Activated T-cell treated with anti-CD3 and anti-CD28 coated beads for 1 hour (primary cell): Measurements from ENCODE around the gene UBR4.
"Not testable (repeated sequence)": the region's sequence is repeated elsewhere in the genome, so short reads cannot be mapped to it uniquely, and the experiment has no call there.

Source experiments
- DNase-seq: peaks from one replicate; pipeline ENCODE4 v3.0.0-alpha.2; 2020; ENCODE audit warnings: low read depth

UBR4 gene

GRCh38 chr1:19220080-19220846, 10.2 kb upstream of the UBR4 start:
- DNase-seq = no peak

DNA sequence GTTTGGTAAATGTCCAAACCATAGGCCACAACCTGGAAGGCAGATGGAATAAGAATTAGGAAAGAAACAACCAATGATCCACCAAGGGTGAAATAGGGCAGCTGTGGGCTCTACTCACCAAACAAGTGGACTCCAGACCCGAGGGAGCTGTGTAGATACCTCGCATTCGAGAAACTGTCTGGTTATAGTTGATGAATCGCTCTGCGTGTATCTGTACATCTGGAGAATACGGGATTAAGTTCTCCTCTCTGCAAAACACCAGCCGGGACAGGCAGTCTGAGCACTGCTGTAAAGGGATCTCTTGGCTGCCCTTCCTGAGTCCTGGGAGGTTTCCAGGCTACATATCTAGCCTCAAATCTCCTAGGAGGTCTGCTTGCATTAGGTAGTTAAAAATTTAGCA, 9.4 kb upstream of the UBR4 start:
- DNase-seq = no peak

DNA sequence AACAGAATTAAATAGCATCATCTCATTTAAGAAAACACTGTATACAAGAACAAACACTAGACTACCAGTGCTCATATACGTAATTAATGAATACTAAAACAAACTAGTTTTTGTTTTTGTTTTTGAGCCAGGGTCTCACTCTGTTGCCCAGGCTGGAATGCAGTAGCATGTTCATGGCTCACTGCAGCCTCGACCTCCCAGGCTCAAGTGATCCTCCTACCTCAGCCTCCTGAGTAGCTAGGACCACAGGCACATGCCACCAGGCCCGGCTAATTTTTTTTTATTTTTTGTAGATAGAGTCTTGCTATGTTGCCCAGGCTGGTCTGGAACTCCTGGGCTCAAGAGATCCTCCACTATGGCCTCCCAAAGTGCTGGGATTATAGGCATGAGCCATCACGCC, 6.5 kb upstream of the UBR4 start:
- DNase-seq = not testable (repeated sequence)

- DNase-seq = no peak
These were observed 3.5 kb upstream of the UBR4 start for GRCh38 chr1:19213580-19213979.

DNA sequence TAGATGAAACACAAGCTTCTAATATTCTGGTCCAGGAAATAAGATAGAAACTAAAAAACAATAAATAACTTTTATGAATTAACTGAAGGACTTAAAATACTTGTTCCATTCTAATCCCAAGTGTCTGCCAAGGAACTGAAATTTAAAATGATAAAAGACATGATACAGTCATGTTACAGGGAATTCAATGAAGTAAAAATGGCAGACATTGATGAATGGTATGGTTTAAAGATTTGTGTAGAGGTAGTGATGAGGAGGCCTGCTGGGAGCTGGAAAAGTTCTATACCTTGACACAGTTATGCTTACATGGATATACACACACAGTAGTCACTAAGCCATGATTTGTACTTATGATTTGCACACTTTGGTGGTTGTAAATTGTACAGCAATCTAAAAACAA, 2.1 kb upstream of the UBR4 start:
- no peak for DNase-seq

DNA sequence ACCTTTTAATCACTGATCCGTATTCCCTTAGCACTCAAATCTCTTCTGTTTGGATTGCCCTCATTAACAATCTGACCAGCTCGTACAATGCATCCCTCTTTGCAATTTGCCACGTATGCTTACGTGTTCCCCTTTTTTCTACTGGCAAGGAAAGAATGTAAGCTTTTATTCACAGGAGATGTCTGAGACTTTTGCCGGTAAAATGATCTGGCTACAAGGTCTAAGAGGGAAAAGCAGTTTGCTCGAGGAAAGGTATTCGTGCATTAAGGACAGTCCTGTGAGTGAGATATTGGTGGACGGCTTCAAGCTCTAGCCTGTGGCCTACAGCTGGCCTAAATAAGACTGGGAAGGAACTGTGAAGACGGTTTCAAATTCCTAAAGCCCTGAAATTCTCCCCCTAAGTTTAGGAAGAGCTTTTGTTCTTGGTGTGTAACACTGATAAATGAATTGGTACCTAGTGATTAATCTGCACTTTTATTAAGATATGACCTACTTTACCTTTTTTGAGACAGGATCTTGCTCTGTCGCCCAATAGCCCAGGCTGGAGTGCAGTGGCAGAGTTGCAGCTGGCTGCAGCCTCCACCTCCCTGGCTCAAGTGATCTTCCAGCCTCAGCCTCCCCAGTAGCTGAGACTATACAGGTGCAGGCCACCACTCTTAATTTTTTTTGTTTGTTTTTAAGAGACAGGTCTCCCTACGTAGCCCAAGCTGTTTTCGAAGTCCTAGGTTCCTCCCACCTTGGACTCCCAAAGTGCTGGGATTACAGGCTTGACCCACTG, 895 bp upstream of the UBR4 start:
- DNase-seq = no peak

- no peak for DNase-seq
These were observed 552 bp downstream of the UBR4 start for GRCh38 chr1:19209439-19209989.

DNA sequence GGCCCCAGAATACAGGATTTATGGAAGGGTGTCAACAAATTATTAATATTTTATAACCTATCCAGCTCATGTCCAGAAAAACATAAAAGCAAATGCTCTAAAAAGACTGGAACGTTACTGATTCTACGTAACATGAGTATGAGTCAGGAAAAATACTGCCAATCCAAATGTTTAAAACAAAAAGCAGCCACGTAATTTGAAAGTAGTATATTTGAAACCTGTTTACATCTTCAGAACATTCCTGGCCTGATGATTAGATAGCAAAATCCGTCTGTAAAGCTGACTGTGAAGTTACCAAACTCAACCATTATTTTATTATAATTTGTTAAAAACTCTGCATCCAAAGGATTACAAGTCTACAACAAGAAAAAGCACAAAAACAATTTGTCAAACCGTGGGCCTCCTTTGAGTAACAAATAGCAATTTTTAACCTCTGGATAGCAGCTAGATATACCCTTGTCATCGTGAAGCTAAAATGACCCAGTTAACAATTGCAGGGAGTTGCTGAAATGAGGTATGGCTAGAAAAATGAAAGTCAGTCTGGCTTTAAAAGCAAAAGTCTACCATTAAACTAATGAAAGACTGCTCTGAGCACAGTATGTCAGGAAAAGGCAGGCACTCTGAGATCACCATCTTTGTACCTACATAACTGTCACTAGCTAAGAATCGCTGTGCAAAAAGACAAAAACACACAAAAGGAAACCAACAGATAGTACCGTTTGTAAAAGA, 1.2 kb downstream of the UBR4 start:
- no peak for DNase-seq

- DNase-seq = no peak
These were observed 3.1 kb downstream of the UBR4 start for GRCh38 chr1:19206947-19207346.

DNA sequence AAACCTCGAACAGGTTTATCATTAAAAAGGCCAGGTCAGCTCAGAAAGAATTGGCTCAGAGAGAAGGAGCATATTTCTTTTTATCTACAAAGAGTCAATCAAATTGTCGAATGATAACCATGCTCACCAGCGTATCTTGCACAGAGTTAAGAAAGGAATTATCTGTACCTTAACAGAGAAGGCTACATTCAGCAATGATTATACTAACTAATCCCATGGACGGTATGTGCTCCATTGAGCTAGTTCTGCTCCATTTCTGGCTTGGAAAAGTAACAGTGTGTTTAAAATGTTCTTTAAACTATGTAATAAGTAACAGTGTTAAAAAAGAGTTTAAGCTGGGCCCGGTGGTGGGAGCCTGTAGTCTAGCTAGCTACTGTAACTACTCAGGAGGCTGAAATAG, 4.2 kb downstream of the UBR4 start:
- no peak for DNase-seq

DNA sequence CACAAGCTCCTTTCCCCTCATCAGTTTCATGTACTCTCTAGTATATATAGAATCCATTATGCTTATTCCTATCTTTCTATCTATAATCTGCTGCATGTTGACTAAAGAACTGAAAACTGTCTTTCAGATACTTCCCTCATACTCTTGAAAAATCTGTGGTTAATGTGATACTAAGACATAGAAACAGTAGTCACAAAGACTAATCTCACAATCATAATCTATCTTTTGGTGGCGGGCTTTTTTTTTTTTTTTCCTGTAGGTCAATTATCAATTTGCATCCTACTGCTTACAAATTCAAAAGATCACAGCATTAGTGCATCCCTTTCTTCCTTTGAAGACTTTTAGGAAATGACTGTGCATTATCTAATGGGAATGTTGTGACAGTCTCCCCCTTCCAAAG, 4.7 kb downstream of the UBR4 start:
- no peak for DNase-seq

DNA sequence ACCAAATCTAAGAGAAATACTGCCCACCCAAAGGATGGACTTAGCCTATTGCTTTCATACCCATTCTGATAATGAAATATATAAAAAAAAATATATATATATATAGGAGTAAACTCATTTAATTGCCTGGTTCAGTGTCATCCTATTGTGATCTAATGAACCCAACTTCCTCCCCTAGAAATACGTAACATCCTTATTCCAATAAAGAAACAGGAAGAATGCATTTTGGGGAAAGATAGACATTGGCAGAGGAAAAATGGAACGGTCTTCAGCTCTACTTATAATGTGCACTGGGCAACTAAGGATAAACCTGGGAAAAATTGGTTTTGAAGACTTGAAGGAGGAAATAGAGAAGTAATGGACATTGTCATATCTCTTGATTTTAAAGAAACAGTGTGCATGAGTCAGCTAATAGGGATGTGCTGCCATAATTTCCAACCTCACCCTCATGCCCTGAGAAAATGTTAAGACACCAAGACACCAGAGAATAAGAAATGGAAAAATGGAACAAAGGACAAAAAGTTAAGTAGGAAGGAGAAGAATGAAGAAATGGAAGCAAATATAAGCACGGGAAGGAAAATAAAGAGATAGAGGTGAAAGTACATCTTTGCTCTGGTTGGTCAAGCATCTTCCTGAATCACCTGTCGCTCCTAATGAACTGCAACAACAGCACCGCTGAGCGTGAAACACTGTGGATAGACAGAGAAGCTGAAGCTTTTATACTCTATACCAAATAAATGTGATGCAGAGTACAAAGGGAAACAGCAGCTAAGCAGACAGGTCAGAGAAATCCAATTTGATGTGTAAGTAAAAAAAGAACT, 5.4 kb downstream of the UBR4 start:
- no peak for DNase-seq

GRCh38 chr1:19203440-19203839, 6.6 kb downstream of the UBR4 start:
- no peak for DNase-seq

GRCh38 chr1:19202396-19202795, 7.7 kb downstream of the UBR4 start:
- DNase-seq = no peak

DNA sequence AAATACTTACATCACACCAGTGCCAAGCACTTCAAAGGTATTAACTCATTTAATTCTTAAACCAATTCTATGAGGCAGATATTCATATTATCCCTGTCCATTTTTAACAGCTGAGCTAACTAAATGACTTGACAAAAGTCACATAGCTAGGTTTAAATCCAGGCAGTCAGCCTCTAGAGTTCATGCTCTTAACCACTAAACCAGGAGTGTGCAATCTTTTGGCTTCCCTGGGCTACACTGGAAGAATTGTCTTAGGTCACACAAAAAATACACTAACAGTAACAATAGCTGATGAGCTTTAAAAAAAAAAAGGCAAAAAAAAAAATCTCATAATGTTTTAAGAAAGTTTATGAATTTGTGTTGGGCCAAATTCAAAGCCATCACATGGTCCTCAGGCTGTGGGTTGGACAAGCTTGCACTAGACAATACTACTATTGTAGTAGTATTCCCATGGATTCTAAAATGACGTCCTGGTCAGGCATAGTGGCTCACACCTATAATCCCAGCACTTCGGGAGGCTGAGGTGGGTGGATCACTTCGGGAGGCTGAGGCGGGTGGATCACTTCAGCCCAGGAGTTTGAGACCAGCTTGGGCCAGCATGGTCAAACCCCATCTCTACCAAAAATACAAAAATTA, 10.0 kb downstream of the UBR4 start:
- no peak for DNase-seq

GRCh38 chr1:19199329-19199968, 10.6 kb downstream of the UBR4 start:
- no peak for DNase-seq

- DNase-seq = no peak
These were observed 11.2 kb downstream of the UBR4 start for GRCh38 chr1:19198820-19199219.

DNA sequence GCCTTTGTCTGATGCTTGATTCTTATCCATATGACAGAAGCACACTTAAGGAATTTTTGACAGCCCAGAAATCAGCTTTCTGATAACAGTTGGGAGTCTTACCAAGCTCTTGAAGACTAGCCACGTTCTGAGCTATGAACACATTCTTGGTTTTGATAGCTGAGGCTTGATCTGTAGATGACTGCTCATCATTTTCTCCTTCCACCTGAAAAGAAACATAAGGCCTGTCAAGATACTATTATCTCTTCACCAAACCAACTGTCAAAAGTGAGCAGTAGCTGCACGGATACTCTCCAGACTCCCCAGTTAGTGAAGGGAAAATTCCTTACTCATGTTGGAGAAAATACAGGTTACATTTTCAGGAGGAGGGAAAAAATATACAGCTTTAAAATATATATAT, 12.2 kb downstream of the UBR4 start:
- DNase-seq = no peak

- no peak for DNase-seq
These were observed 13.7 kb downstream of the UBR4 start for GRCh38 chr1:19196331-19196730.

- DNase-seq = no peak
These were observed 17.1 kb downstream of the UBR4 start for GRCh38 chr1:19193004-19193403.

GRCh38 chr1:19191811-19192210, 18.3 kb downstream of the UBR4 start:
- no peak for DNase-seq
